ENCODE measurements around the gene TMTC4.

The TMTC4 gene

GRCh38 chr13:100608906-100609305 lies 65.7 kb downstream of the TMTC4 start:
- Histone ChIP-seq H3K9me3 (ENCODE audit: control insufficient read depth in 2 of 2, low read length in 2 of 2) (no peaks in the 10 kb centered on the region), H3K36me3 (ENCODE audit: control insufficient read depth in 2 of 2, insufficient read depth in 2 of 2, low read length in 2 of 2) (peaks cover 3 to 4% of the 10 kb centered on the region in 2 donors), H3K9ac (ENCODE audit: low read depth in 1 of 2, low read length in 2 of 2) (no peak overlapping the region), H3K27ac (ENCODE audit: low read depth in 2 of 2, low read length in 2 of 2) (no peak overlapping the region), H3K4me3 (ENCODE audit: low read length in 2 of 2) (no peak overlapping the region), H3K27me3 (ENCODE audit: control insufficient read depth in 2 of 2, insufficient read depth in 2 of 2, low read length in 2 of 2) (no peaks in the 10 kb centered on the region), H3K4me1 (ENCODE audit: control insufficient read depth in 2 of 2, insufficient read depth in 2 of 2, low read length in 2 of 2) (peaks cover 2% of the 10 kb centered on the region in 2 donors)

GRCh38 chr13:100608489-100608888 lies 66.1 kb downstream of the TMTC4 start:
- Histone ChIP-seq H3K27ac (ENCODE audit: low read depth in 2 of 2, low read length in 2 of 2) (no peak overlapping the region), H3K27me3 (ENCODE audit: control insufficient read depth in 2 of 2, insufficient read depth in 2 of 2, low read length in 2 of 2) (no peaks in the 10 kb centered on the region), H3K9ac (ENCODE audit: low read depth in 1 of 2, low read length in 2 of 2) (no peak overlapping the region), H3K36me3 (ENCODE audit: control insufficient read depth in 2 of 2, insufficient read depth in 2 of 2, low read length in 2 of 2) (peaks cover 3 to 4% of the 10 kb centered on the region in 2 donors), H3K4me3 (ENCODE audit: low read length in 2 of 2) (no peak overlapping the region), H3K9me3 (ENCODE audit: control insufficient read depth in 2 of 2, low read length in 2 of 2) (no peaks in the 10 kb centered on the region), H3K4me1 (ENCODE audit: control insufficient read depth in 2 of 2, insufficient read depth in 2 of 2, low read length in 2 of 2) (peaks cover 2% of the 10 kb centered on the region in 2 donors)

- no peaks in the 10 kb centered on the region for H3K27me3 ChIP-seq (ENCODE audit: control insufficient read depth in 2 of 2, insufficient read depth in 2 of 2, low read length in 2 of 2)
- no peaks in the 10 kb centered on the region for H3K9me3 ChIP-seq (ENCODE audit: control insufficient read depth in 2 of 2, low read length in 2 of 2)
- H3K27ac ChIP-seq (ENCODE audit: low read depth in 2 of 2, low read length in 2 of 2) = no peak overlapping the region
These were observed 69.5 kb downstream of the TMTC4 start for GRCh38 chr13:100604918-100605710.

GRCh38 chr13:100602493-100603111 lies 72.0 kb downstream of the TMTC4 start:
- no peaks in the 10 kb centered on the region for H3K27me3 ChIP-seq (ENCODE audit: control insufficient read depth in 2 of 2, insufficient read depth in 2 of 2, low read length in 2 of 2)
- H3K9me3 ChIP-seq (ENCODE audit: control insufficient read depth in 2 of 2, low read length in 2 of 2) = no peaks in the 10 kb centered on the region
- H3K27ac ChIP-seq (ENCODE audit: low read depth in 2 of 2, low read length in 2 of 2) = no peak overlapping the region
- H3K4me1 ChIP-seq (ENCODE audit: control insufficient read depth in 2 of 2, insufficient read depth in 2 of 2, low read length in 2 of 2) = no peaks in the 10 kb centered on the region
- H3K4me3 ChIP-seq (ENCODE audit: low read length in 2 of 2) = no peak overlapping the region
- H3K36me3 ChIP-seq (ENCODE audit: control insufficient read depth in 2 of 2, insufficient read depth in 2 of 2, low read length in 2 of 2) = peaks cover 2 to 3% of the 10 kb centered on the region in 2 donors
- no peak overlapping the region for H3K9ac ChIP-seq (ENCODE audit: low read depth in 1 of 2, low read length in 2 of 2)

More at GRCh38 chr13:100604918-100605710, 69.5 kb downstream of the TMTC4 start:
- H3K36me3 ChIP-seq (ENCODE audit: control insufficient read depth in 2 of 2, insufficient read depth in 2 of 2, low read length in 2 of 2) = peaks cover 2 to 3% of the 10 kb centered on the region in 2 donors
- no peak overlapping the region for H3K9ac ChIP-seq (ENCODE audit: low read depth in 1 of 2, low read length in 2 of 2)
- peaks cover 2% of the 10 kb centered on the region in 2 donors for H3K4me1 ChIP-seq (ENCODE audit: control insufficient read depth in 2 of 2, insufficient read depth in 2 of 2, low read length in 2 of 2)
- no peak overlapping the region for H3K4me3 ChIP-seq (ENCODE audit: low read length in 2 of 2)

GRCh38 chr13:100601716-100602115 lies 72.9 kb downstream of the TMTC4 start:
- H3K4me3 ChIP-seq (ENCODE audit: low read length in 2 of 2) = no peak overlapping the region
- no peaks in the 10 kb centered on the region for H3K9me3 ChIP-seq (ENCODE audit: control insufficient read depth in 2 of 2, low read length in 2 of 2)
- H3K27ac ChIP-seq (ENCODE audit: low read depth in 2 of 2, low read length in 2 of 2) = no peak overlapping the region
- no peak overlapping the region for H3K9ac ChIP-seq (ENCODE audit: low read depth in 1 of 2, low read length in 2 of 2)
- H3K4me1 ChIP-seq (ENCODE audit: control insufficient read depth in 2 of 2, insufficient read depth in 2 of 2, low read length in 2 of 2) = no peaks in the 10 kb centered on the region
- peaks cover 2 to 3% of the 10 kb centered on the region in 2 donors for H3K36me3 ChIP-seq (ENCODE audit: control insufficient read depth in 2 of 2, insufficient read depth in 2 of 2, low read length in 2 of 2)
- no peaks in the 10 kb centered on the region for H3K27me3 ChIP-seq (ENCODE audit: control insufficient read depth in 2 of 2, insufficient read depth in 2 of 2, low read length in 2 of 2)

- H3K4me1 ChIP-seq (ENCODE audit: control insufficient read depth in 2 of 2, insufficient read depth in 2 of 2, low read length in 2 of 2) = no peaks in the 10 kb centered on the region
- H3K4me3 ChIP-seq (ENCODE audit: low read length in 2 of 2) = no peak overlapping the region
- H3K27me3 ChIP-seq (ENCODE audit: control insufficient read depth in 2 of 2, insufficient read depth in 2 of 2, low read length in 2 of 2) = no peaks in the 10 kb centered on the region
- H3K36me3 ChIP-seq (ENCODE audit: control insufficient read depth in 2 of 2, insufficient read depth in 2 of 2, low read length in 2 of 2) = peaks cover 0 to 2% of the 10 kb centered on the region in 2 donors
- no peak overlapping the region for H3K9ac ChIP-seq (ENCODE audit: low read depth in 1 of 2, low read length in 2 of 2)
- no peaks in the 10 kb centered on the region for H3K9me3 ChIP-seq (ENCODE audit: control insufficient read depth in 2 of 2, low read length in 2 of 2)
- H3K27ac ChIP-seq (ENCODE audit: low read depth in 2 of 2, low read length in 2 of 2) = no peak overlapping the region
These were observed 73.7 kb downstream of the TMTC4 start for GRCh38 chr13:100600915-100601314.

- no peak overlapping the region for H3K27ac ChIP-seq (ENCODE audit: low read depth in 2 of 2, low read length in 2 of 2)
- H3K4me1 ChIP-seq (ENCODE audit: control insufficient read depth in 2 of 2, insufficient read depth in 2 of 2, low read length in 2 of 2) = no peaks in the 10 kb centered on the region
- no peak overlapping the region for H3K9ac ChIP-seq (ENCODE audit: low read depth in 1 of 2, low read length in 2 of 2)
- no peak overlapping the region for H3K4me3 ChIP-seq (ENCODE audit: low read length in 2 of 2)
- H3K9me3 ChIP-seq (ENCODE audit: control insufficient read depth in 2 of 2, low read length in 2 of 2) = no peaks in the 10 kb centered on the region
- H3K36me3 ChIP-seq (ENCODE audit: control insufficient read depth in 2 of 2, insufficient read depth in 2 of 2, low read length in 2 of 2) = peaks cover 0 to 2% of the 10 kb centered on the region in 2 donors
- H3K27me3 ChIP-seq (ENCODE audit: control insufficient read depth in 2 of 2, insufficient read depth in 2 of 2, low read length in 2 of 2) = no peaks in the 10 kb centered on the region
These were observed 74.1 kb downstream of the TMTC4 start for GRCh38 chr13:100600461-100600860.

GRCh38 chr13:100597253-100597652 lies 77.3 kb downstream of the TMTC4 start:
- no peaks in the 10 kb centered on the region for H3K4me1 ChIP-seq (ENCODE audit: control insufficient read depth in 2 of 2, insufficient read depth in 2 of 2, low read length in 2 of 2)
- H3K4me3 ChIP-seq (ENCODE audit: low read length in 2 of 2) = no peak overlapping the region
- H3K27ac ChIP-seq (ENCODE audit: low read depth in 2 of 2, low read length in 2 of 2) = no peak overlapping the region
- H3K9ac ChIP-seq (ENCODE audit: low read depth in 1 of 2, low read length in 2 of 2) = no peak overlapping the region
- H3K27me3 ChIP-seq (ENCODE audit: control insufficient read depth in 2 of 2, insufficient read depth in 2 of 2, low read length in 2 of 2) = no peaks in the 10 kb centered on the region
- H3K36me3 ChIP-seq (ENCODE audit: control insufficient read depth in 2 of 2, insufficient read depth in 2 of 2, low read length in 2 of 2) = no peaks in the 10 kb centered on the region
- no peaks in the 10 kb centered on the region for H3K9me3 ChIP-seq (ENCODE audit: control insufficient read depth in 2 of 2, low read length in 2 of 2)

GRCh38 chr13:100596516-100596915 lies 78.1 kb downstream of the TMTC4 start:
- H3K4me1 ChIP-seq (ENCODE audit: control insufficient read depth in 2 of 2, insufficient read depth in 2 of 2, low read length in 2 of 2) = no peaks in the 10 kb centered on the region
- no peaks in the 10 kb centered on the region for H3K27me3 ChIP-seq (ENCODE audit: control insufficient read depth in 2 of 2, insufficient read depth in 2 of 2, low read length in 2 of 2)
- no peak overlapping the region for H3K9ac ChIP-seq (ENCODE audit: low read depth in 1 of 2, low read length in 2 of 2)
- H3K4me3 ChIP-seq (ENCODE audit: low read length in 2 of 2) = no peak overlapping the region
- H3K36me3 ChIP-seq (ENCODE audit: control insufficient read depth in 2 of 2, insufficient read depth in 2 of 2, low read length in 2 of 2) = no peaks in the 10 kb centered on the region
- H3K9me3 ChIP-seq (ENCODE audit: control insufficient read depth in 2 of 2, low read length in 2 of 2) = no peaks in the 10 kb centered on the region
- no peak overlapping the region for H3K27ac ChIP-seq (ENCODE audit: low read depth in 2 of 2, low read length in 2 of 2)

- no peaks in the 10 kb centered on the region for H3K4me1 ChIP-seq (ENCODE audit: control insufficient read depth in 2 of 2, insufficient read depth in 2 of 2, low read length in 2 of 2)
- no peaks in the 10 kb centered on the region for H3K9me3 ChIP-seq (ENCODE audit: control insufficient read depth in 2 of 2, low read length in 2 of 2)
- no peak overlapping the region for H3K4me3 ChIP-seq (ENCODE audit: low read length in 2 of 2)
- no peak overlapping the region for H3K27ac ChIP-seq (ENCODE audit: low read depth in 2 of 2, low read length in 2 of 2)
- H3K27me3 ChIP-seq (ENCODE audit: control insufficient read depth in 2 of 2, insufficient read depth in 2 of 2, low read length in 2 of 2) = no peaks in the 10 kb centered on the region
- H3K36me3 ChIP-seq (ENCODE audit: control insufficient read depth in 2 of 2, insufficient read depth in 2 of 2, low read length in 2 of 2) = no peaks in the 10 kb centered on the region
- H3K9ac ChIP-seq (ENCODE audit: low read depth in 1 of 2, low read length in 2 of 2) = no peak overlapping the region
These were observed 79.9 kb downstream of the TMTC4 start for GRCh38 chr13:100594731-100595130.

Data from mucosa of rectum (tissue), 2 donors.